Naive thymus-derived CD8-positive, alpha-beta T cell (primary cell): ENCODE measurements around the gene SUSD6. TPM values are rescaled to one million over a fixed set of nuclear protein-coding genes. Genes with fewer than 3 reads are reported as not detected.
"Not testable (repeated sequence)": the region's sequence is repeated elsewhere in the genome, so short reads cannot be mapped to it uniquely, and the experiment has no call there.

Experiments
- ATAC-seq, 2 donors: fragments of 150-1000 bp; cut with Tn5 transposase in 1 of 2; sonication (Bioruptor Pico), chemical (Tn5 transposase) in 1 of 2; 1 replicate in 1 of 2; 2 replicates in 1 of 2; pipeline ENCODE4 v1.10.0; 2021; ENCODE audit warnings: mild to moderate bottlenecking in 2 of 2, moderate library complexity in 2 of 2
- POLR2A ChIA-PET: fragments of 350-600 bp; sonication (Branson Sonifier 250); formaldehyde crosslinking; loops from one replicate; lab custom pipeline; 2021; ENCODE audit warnings: antibody characterized with exemption; lab: Charles Lee
- DNase-seq, 10 donors: peaks; one replicate each; pipeline versions ENCODE4 v3.0.0 to v3.0.0-alpha.2; 2020 to 2022
- H3K27ac Mint-ChIP-seq, 10 donors: one replicate each; pipeline ENCODE4 v1.8.0; 2020 to 2022; ENCODE audit warnings: mild to moderate bottlenecking in 10 of 10, mixed read lengths in 10 of 10, moderate library complexity in 4 of 10, inconsistent platforms in 1 of 10
- H3K27me3 Mint-ChIP-seq, 5 donors: one replicate each; pipeline ENCODE4 v1.8.0; 2021 to 2022; ENCODE audit warnings: mixed read lengths in 5 of 5
- H3K36me3 Mint-ChIP-seq, 3 donors: one replicate each; pipeline ENCODE4 v1.8.0; 2020 to 2022; ENCODE audit warnings: mixed read lengths in 3 of 3, mild to moderate bottlenecking in 2 of 3, inconsistent platforms in 1 of 3
- H3K4me1 Mint-ChIP-seq, 4 donors: one replicate each; pipeline ENCODE4 v1.8.0; 2021 to 2022; ENCODE audit warnings: mixed read lengths in 4 of 4
- H3K4me3 Mint-ChIP-seq, 10 donors: one replicate each; pipeline ENCODE4 v1.8.0; 2020 to 2022; ENCODE audit warnings: mild to moderate bottlenecking in 10 of 10, mixed read lengths in 10 of 10, moderate library complexity in 6 of 10, inconsistent platforms in 1 of 10
- H3K9me3 Mint-ChIP-seq, 9 donors: one replicate each; pipeline ENCODE4 v1.8.0; 2020 to 2022; ENCODE audit warnings: mixed read lengths in 9 of 9, mild to moderate bottlenecking in 3 of 9, inconsistent platforms in 1 of 9, moderate library complexity in 1 of 9
- polyA plus RNA-seq, 3 donors: library from polyadenylated mRNA; unstranded; fragments of 300-500 nt; fragmentation: Illumina TruSeq; gene quantifications; one replicate each; pipeline ENCODE4 v1.2.3, GENCODE V29; 2021
- total RNA-seq, 8 experiments: library from RNA in 2 of 8; stranded (reverse) in 2 of 8; gene quantifications; one replicate each; pipeline ENCODE4 v1.2.3 and lab custom pipeline; 2021 to 2026

The SUSD6 gene
- total and polyA plus RNA-seq, 5 experiments from 2014 or later: 4.5 to 38.8 (median 6.8) TPM

- DNase-seq, ATAC-seq, POLR2A ChIA-PET, H3K27me3 Mint-ChIP-seq: not testable (repeated sequence)
- Mint-ChIP-seq H3K4me1 (peaks cover 42 to 91% (median 83%) of the 10 kb centered on the region in 4 donors), H3K9me3 (peaks cover 2 to 25% (median 13%) of the 10 kb centered on the region in 9 donors), H3K27ac (peak overlapping the region in 3 of 10 donors; percentile 28 to 85 (median 66)), H3K4me3 (peak overlapping the region in 5 of 10 donors; percentile 10 to 55 (median 47)), H3K36me3 (peaks cover 20 to 40% (median 31%) of the 10 kb centered on the region in 3 donors)
These were observed 30.9 kb downstream of the SUSD6 start for GRCh38 chr14:69642212-69642793.

- POLR2A ChIA-PET: interaction anchor here (0.7 kb wide), 1 partner anchor 1346 kb away, joined by 5 read pairs; no protein-coding TSS in a partner anchor
- peaks cover 20 to 42% (median 31%) of the 10 kb centered on the region in 3 donors for H3K36me3 Mint-ChIP-seq
- DNase-seq: peak in 1 of 10 donors; percentile 47
These were observed 32.2 kb downstream of the SUSD6 start for GRCh38 chr14:69643430-69644200.

GRCh38 chr14:69644814-69645213 lies 33.4 kb downstream of the SUSD6 start:
- Mint-ChIP-seq H3K4me3 (no peak overlapping the region), H3K4me1 (peaks cover 44 to 93% (median 84%) of the 10 kb centered on the region in 4 donors), H3K36me3 (peaks cover 20 to 42% (median 31%) of the 10 kb centered on the region in 3 donors), H3K27me3 (no peaks in the 10 kb centered on the region), H3K27ac (peak overlapping the region in 5 of 10 donors; percentile 2 to 55 (median 50)), H3K9me3 (peaks cover 2 to 25% (median 13%) of the 10 kb centered on the region in 9 donors)
- DNase-seq (no peak), ATAC-seq (no peak)
- POLR2A ChIA-PET: interaction anchor here (1.1 kb wide), 1 partner anchor 9 kb away, joined by 3 read pairs; no protein-coding TSS in a partner anchor

More at GRCh38 chr14:69643430-69644200, 32.2 kb downstream of the SUSD6 start:
- peaks cover 2 to 25% (median 13%) of the 10 kb centered on the region in 9 donors for H3K9me3 Mint-ChIP-seq
- H3K27me3 Mint-ChIP-seq: no peaks in the 10 kb centered on the region
- H3K4me3 Mint-ChIP-seq: peak overlapping the region in 6 of 10 donors; percentile 1 to 44 (median 18)
- ATAC-seq: peak in 1 of 2 donors; percentile 77
- peaks cover 37 to 91% (median 81%) of the 10 kb centered on the region in 4 donors for H3K4me1 Mint-ChIP-seq
- peak overlapping the region in 5 of 10 donors; percentile 13 to 88 (median 54) for H3K27ac Mint-ChIP-seq

- DNase-seq (no peak), ATAC-seq (no peak)
- POLR2A ChIA-PET: interaction anchor here (0.7 kb wide), 1 partner anchor 67 kb away, joined by 5 read pairs; no protein-coding TSS in a partner anchor
- Mint-ChIP-seq H3K4me3 (no peak overlapping the region), H3K27ac (peak overlapping the region in 3 of 10 donors; percentile 2 to 33 (median 14)), H3K4me1 (peaks cover 51 to 97% (median 91%) of the 10 kb centered on the region in 4 donors), H3K36me3 (peaks cover 9 to 31% (median 15%) of the 10 kb centered on the region in 3 donors), H3K27me3 (no peaks in the 10 kb centered on the region), H3K9me3 (peaks cover 1 to 9% (median 2%) of the 10 kb centered on the region in 9 donors)
These were observed 35.8 kb downstream of the SUSD6 start for GRCh38 chr14:69647213-69647612.

GRCh38 chr14:69647642-69648041 lies 36.2 kb downstream of the SUSD6 start:
- ATAC-seq, H3K27me3 Mint-ChIP-seq, POLR2A ChIA-PET, H3K9me3 Mint-ChIP-seq, H3K4me3 Mint-ChIP-seq, DNase-seq: not testable (repeated sequence)
- peaks cover 50 to 95% (median 90%) of the 10 kb centered on the region in 4 donors for H3K4me1 Mint-ChIP-seq
- H3K27ac Mint-ChIP-seq: peak overlapping the region in 3 of 10 donors; percentile 2 to 33 (median 14)
- peaks cover 5 to 27% (median 11%) of the 10 kb centered on the region in 3 donors for H3K36me3 Mint-ChIP-seq

- Mint-ChIP-seq H3K27ac (peak overlapping the region in 6 of 10 donors; percentile 13 to 88 (median 58)), H3K4me1 (peaks cover 53 to 95% (median 88%) of the 10 kb centered on the region in 4 donors), H3K36me3 (peaks cover 0 to 21% (median 2%) of the 10 kb centered on the region in 3 donors), H3K27me3 (no peaks in the 10 kb centered on the region), H3K4me3 (peak overlapping the region in 5 of 10 donors; percentile 2 to 38 (median 21)), H3K9me3 (no peaks in the 10 kb centered on the region)
- no peak for DNase-seq
- POLR2A ChIA-PET: interaction anchor here (0.8 kb wide), 1 partner anchor 12 kb away, joined by 3 read pairs; no protein-coding TSS in a partner anchor
- no peak for ATAC-seq
These were observed 37.4 kb downstream of the SUSD6 start for GRCh38 chr14:69648480-69649451.

- peaks cover 54 to 92% (median 81%) of the 10 kb centered on the region in 4 donors for H3K4me1 Mint-ChIP-seq
- H3K4me3 Mint-ChIP-seq: peak overlapping the region in 7 of 10 donors; percentile 1 to 39 (median 29)
- H3K27ac Mint-ChIP-seq: peak overlapping the region in 8 of 10 donors; percentile 2 to 88 (median 60)
- H3K9me3 Mint-ChIP-seq: no peaks in the 10 kb centered on the region
- H3K27me3 Mint-ChIP-seq: no peaks in the 10 kb centered on the region
- DNase-seq (no peak), ATAC-seq (peak; percentile 47 to 57)
- peaks cover 0 to 17% (median 0%) of the 10 kb centered on the region in 3 donors for H3K36me3 Mint-ChIP-seq
- POLR2A ChIA-PET: no interaction called here
These were observed 39.6 kb downstream of the SUSD6 start for GRCh38 chr14:69650948-69651369.

GRCh38 chr14:69651664-69652063 lies 40.3 kb downstream of the SUSD6 start:
- H3K4me3 Mint-ChIP-seq: peak overlapping the region in 5 of 10 donors; percentile 7 to 37 (median 28)

GRCh38 chr14:69652942-69653684 lies 41.7 kb downstream of the SUSD6 start:
- peaks cover 0 to 13% (median 3%) of the 10 kb centered on the region in 3 donors for H3K36me3 Mint-ChIP-seq
- DNase-seq (no peak), ATAC-seq (no peak)
- H3K27ac Mint-ChIP-seq: peak overlapping the region; percentile 4 to 81 (median 60)
- H3K27me3 Mint-ChIP-seq: no peaks in the 10 kb centered on the region
- H3K9me3 Mint-ChIP-seq: no peaks in the 10 kb centered on the region
- POLR2A ChIA-PET: no interaction called here
- peaks cover 51 to 89% (median 80%) of the 10 kb centered on the region in 4 donors for H3K4me1 Mint-ChIP-seq
- peak overlapping the region in 2 of 10 donors; percentile 8 to 26 for H3K4me3 Mint-ChIP-seq

More at GRCh38 chr14:69651664-69652063, 40.3 kb downstream of the SUSD6 start:
- Mint-ChIP-seq H3K36me3 (peaks cover 0 to 14% (median 0%) of the 10 kb centered on the region in 3 donors), H3K27me3 (no peaks in the 10 kb centered on the region), H3K4me1 (peaks cover 50 to 94% (median 82%) of the 10 kb centered on the region in 4 donors), H3K27ac (peak overlapping the region in 8 of 10 donors; percentile 2 to 88 (median 50)), H3K9me3 (no peaks in the 10 kb centered on the region)
- ATAC-seq (no peak), DNase-seq (no peak)
- POLR2A ChIA-PET: no interaction called here

- Mint-ChIP-seq H3K9me3 (no peaks in the 10 kb centered on the region), H3K27ac (peak overlapping the region in 7 of 10 donors; percentile 2 to 81 (median 29)), H3K4me1 (peaks cover 47 to 84% (median 78%) of the 10 kb centered on the region in 4 donors), H3K27me3 (no peaks in the 10 kb centered on the region), H3K4me3 (no peak overlapping the region), H3K36me3 (peaks cover 0 to 23% (median 6%) of the 10 kb centered on the region in 3 donors)
- ATAC-seq: no peak
- DNase-seq: no peak
- POLR2A ChIA-PET: no interaction called here
These were observed 42.7 kb downstream of the SUSD6 start for GRCh38 chr14:69654116-69654515.

- Mint-ChIP-seq H3K4me3 (no peak overlapping the region), H3K4me1 (peaks cover 42 to 82% (median 78%) of the 10 kb centered on the region in 4 donors), H3K36me3 (peaks cover 0 to 53% (median 17%) of the 10 kb centered on the region in 3 donors), H3K27ac (peak overlapping the region in 6 of 10 donors; percentile 30 to 76 (median 56)), H3K9me3 (no peaks in the 10 kb centered on the region), H3K27me3 (no peaks in the 10 kb centered on the region)
- ATAC-seq (no peak), DNase-seq (no peak)
- POLR2A ChIA-PET: no interaction called here
These were observed 46.6 kb downstream of the SUSD6 start for GRCh38 chr14:69657950-69658355.
